Heart right ventricle (tissue), 16 donors: Measurements from ENCODE around the gene ARHGAP12. TPM values are rescaled to one million over a fixed set of nuclear protein-coding genes. Genes with fewer than 3 reads are reported as not detected.

Experiments used
- ATAC-seq, 8 donors: fragments of 200-7000 bp; cut with Tn5 transposase; one replicate each; pipeline ENCODE4 v1.9.1; 2020; ENCODE audit warnings: mild to moderate bottlenecking in 8 of 8, moderate library complexity in 8 of 8, moderate number of reproducible peaks in 1 of 8
- DNase-seq, 2 donors: peaks; one replicate each; pipeline ENCODE4 v3.0.0-alpha.2; 2020
- H3K27ac ChIP-seq, 10 donors: fragments of 200-600 bp; sonication (generic) in 2 of 10; one replicate each; pipeline versions ENCODE4 v1.5.0 to v1.8.0; 2020 to 2022; ENCODE audit warnings: mild to moderate bottlenecking in 3 of 10
- H3K27me3 ChIP-seq, 7 donors: fragments of 200-600 bp; one replicate each; pipeline ENCODE4 v1.8.0; 2021 to 2022; ENCODE audit warnings: mild to moderate bottlenecking in 2 of 7
- H3K36me3 ChIP-seq, 9 donors: fragments of 200-600 bp; sonication (generic) in 1 of 9; one replicate each; pipeline versions ENCODE4 v1.5.0 to v1.8.0; 2020 to 2022; ENCODE audit warnings: mild to moderate bottlenecking in 2 of 9
- H3K4me1 ChIP-seq, 9 donors: fragments of 200-600 bp; sonication (generic) in 1 of 9; one replicate each; pipeline versions ENCODE4 v1.5.0 to v1.8.0; 2020 to 2022; ENCODE audit warnings: mild to moderate bottlenecking in 4 of 9
- H3K4me3 ChIP-seq, 10 donors: fragments of 200-600 bp; sonication (generic) in 2 of 10; one replicate each; pipeline versions ENCODE4 v1.5.0 to v1.8.0; 2020 to 2022; ENCODE audit warnings: mild to moderate bottlenecking in 7 of 10, moderate library complexity in 2 of 10
- H3K9me3 ChIP-seq, 11 donors: fragments of 200-600 bp in 10 of 11; sonication (generic) in 2 of 11; one replicate each; pipeline versions ENCODE4 v1.5.0 to v1.8.0; 2013 to 2022; ENCODE audit warnings: mild to moderate bottlenecking in 2 of 11, control low read depth in 1 of 11, moderate library complexity in 1 of 11
- CTCF ChIP-seq, 9 donors: fragments of 200-600 bp; sonication (generic) in 2 of 9; IDR thresholded peaks; one replicate each; pipeline versions ENCODE4 v1.5.0 to v1.8.0; 2021 to 2022; ENCODE audit warnings: antibody characterized with exemption in 9 of 9, mild to moderate bottlenecking in 5 of 9, moderate library complexity in 1 of 9
- WGBS, 2 donors: extraction: QIAGEN DNeasy Blood & Tissue Kit; methylation state at CpG; one replicate each; pipeline ENCODE4 v1.1.7; 2013; ENCODE audit warnings: inconsistent platforms in 1 of 2; 5-methylcytosine and 5-hydroxymethylcytosine counted together
- intact Hi-C, 10 donors: fragments of 100-400 bp; cut with DNase I; formaldehyde crosslinking; loops; one replicate each; pipeline versions ENCODE4 v1.11.1 to v1.14.2; 2022
- polyA plus RNA-seq, 2 donors: library from polyadenylated mRNA; stranded (reverse); fragments of 200-250 nt; gene quantifications; one replicate each; pipeline ENCODE4 v1.2.3, GENCODE V29; 2013
- total RNA-seq, 10 donors: library from RNA; stranded (reverse); fragmentation: NEBNext Ultra II Directional in 3 of 10; extraction: Animal tissue kit (Norgen Biotek cat#: 25700) in 3 of 10; gene quantifications; one replicate each; pipeline versions ENCODE4 v1.2.1 to v1.2.4, GENCODE V29; 2021 to 2023
- donor health status: Arrhythmogenic right ventricular cardiomyopathy.
- donor health status: ischemic (EF 13 %, LVEDD 7.1; RV severe dilation, severe dysfunction).
- donor health status: healthy with polysubstance abuse.
- donor health status: DM: no; HTN: yes; CAD: no.
- donor health status: DM: no; HTN: no; CAD: no.
- donor health status: ischemic (EF 25% LVEDD 6.9; RV normal size, moderate dysfunction).
- donor health status: ischemic (EF 25% LVEDD 5.7; RV mildly dilated, moderate dysfunction).
- donor health status: healthy.
- donor health status: DM: yes; HTN: yes; CAD: no.
- donor health status: Ischemic cardiomyopathy.
- donor health status: ischemic (EF 35%, LVEDD 5.7; RV mildly dilated, moderate dysfunction).
- donor health status: nonischemic (EF 11% LVEDD 7.7; RV severe dilation, severe dysfunction).
- donor health status: DM: yes; HTN: yes; CAD: no.
- donor health status: PGD.
- donor health status: ischemic (EF 29% LVEDD 5.4; RV normal size, mild dysfunction).
- donor health status: nonischemic (EF 23%, LVEDD 6.1; RV moderate dilation, normal function).

ARHGAP12 gene
- total and polyA plus RNA-seq, 12 donors: 7.6 to 35.2 (median 21.0) TPM

- intact Hi-C loops: loop anchor here in 1 of 10 donors (10.0 kb wide), 1 partner anchor 126 kb away; no protein-coding TSS in a partner anchor
- Histone ChIP-seq H3K27ac (no peak overlapping the region), H3K36me3 (no peaks in the 10 kb centered on the region), H3K4me3 (no peak overlapping the region), H3K9me3 (no peaks in the 10 kb centered on the region), H3K27me3 (no peaks in the 10 kb centered on the region), H3K4me1 (peaks cover 0 to 33% (median 5%) of the 10 kb centered on the region in 9 donors)
- ATAC-seq: no peak
- no peak for TF ChIP-seq CTCF (IDR thresholded peaks at IDR 0.05)
- no peak for DNase-seq
Observed at GRCh38 chr10:31878486-31878885, 50.1 kb downstream of the ARHGAP12 start.

GRCh38 chr10:31876652-31877352 lies 51.8 kb downstream of the ARHGAP12 start:
- Histone ChIP-seq H3K27ac (no peak overlapping the region), H3K4me1 (peaks cover 0 to 22% (median 10%) of the 10 kb centered on the region in 9 donors), H3K4me3 (no peak overlapping the region), H3K27me3 (no peaks in the 10 kb centered on the region), H3K36me3 (no peaks in the 10 kb centered on the region), H3K9me3 (no peaks in the 10 kb centered on the region)
- no peak for DNase-seq
- no peak for ATAC-seq
- no peak for TF ChIP-seq CTCF (IDR thresholded peaks at IDR 0.05)
- whole genome bisulfite sequencing, 2 donors: 92% methylated on average over 6 of the region's 6 CpGs
- intact Hi-C loops: loop anchor here in 1 of 10 donors (10.0 kb wide), 1 partner anchor 128 kb away; no protein-coding TSS in a partner anchor

DNA sequence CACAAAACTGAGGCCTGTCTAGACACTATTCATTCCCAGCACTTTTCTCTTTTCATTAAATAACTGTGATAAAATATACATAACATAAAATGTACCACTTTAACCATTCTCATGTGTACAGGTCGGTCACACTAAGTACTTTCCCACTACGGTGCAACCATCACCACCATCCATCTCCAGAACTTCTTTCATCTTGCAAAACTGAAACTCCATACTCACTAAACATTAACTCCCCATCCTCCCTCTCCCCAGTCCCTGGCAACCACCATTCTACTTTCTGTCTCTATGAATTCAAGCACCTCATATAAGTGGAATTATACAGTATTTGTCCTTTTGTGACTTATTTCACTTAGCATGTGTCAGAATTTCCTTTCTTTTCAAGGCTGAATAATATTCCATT lies 53.0 kb downstream of the ARHGAP12 start:
- Histone ChIP-seq H3K27me3 (no peaks in the 10 kb centered on the region), H3K36me3 (no peaks in the 10 kb centered on the region), H3K27ac (no peak overlapping the region), H3K4me1 (peaks cover 0 to 26% (median 18%) of the 10 kb centered on the region in 9 donors), H3K4me3 (no peak overlapping the region), H3K9me3 (no peaks in the 10 kb centered on the region)
- intact Hi-C loops: loop anchor here in 1 of 10 donors (10.0 kb wide), 1 partner anchor 129 kb away; no protein-coding TSS in a partner anchor
- DNase-seq: no peak
- no peak for TF ChIP-seq CTCF (IDR thresholded peaks at IDR 0.05)
- ATAC-seq: no peak
- 96 to 99% methylated on average over 2 of the region's 2 CpGs for WGBS, 2 donors

DNA sequence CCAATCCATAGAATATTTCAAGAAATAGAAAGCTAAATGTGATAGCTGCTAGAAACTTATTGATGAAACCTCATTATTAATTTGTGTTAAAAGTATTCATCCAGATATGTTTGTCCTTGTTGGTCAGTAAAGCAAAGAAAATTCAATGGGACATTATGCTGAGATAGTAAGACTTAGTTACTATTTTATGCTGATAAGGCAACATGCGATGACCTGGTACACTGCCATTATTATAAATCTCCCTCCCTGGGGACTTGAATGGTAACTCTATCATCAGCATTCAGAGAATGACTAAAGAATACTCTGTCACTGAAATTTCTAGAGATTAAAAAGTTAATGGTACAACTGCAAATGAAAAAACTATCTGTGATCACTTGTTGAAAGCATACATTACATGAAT lies 54.9 kb downstream of the ARHGAP12 start:
- H3K36me3 ChIP-seq: no peaks in the 10 kb centered on the region
- ATAC-seq (no peak), DNase-seq (no peak)
- H3K9me3 ChIP-seq: no peaks in the 10 kb centered on the region
- no peaks in the 10 kb centered on the region for H3K27me3 ChIP-seq
- no peak overlapping the region for H3K4me3 ChIP-seq
- 38 to 43% methylated on average over 1 of the region's 1 CpG for WGBS, 2 donors
- peaks cover 0 to 26% (median 18%) of the 10 kb centered on the region in 9 donors for H3K4me1 ChIP-seq
- intact Hi-C loops: loop anchor here in 1 of 10 donors (10.0 kb wide), 1 partner anchor 131 kb away; no protein-coding TSS in a partner anchor
- TF ChIP-seq CTCF (IDR thresholded peaks at IDR 0.05): no peak
- no peak overlapping the region for H3K27ac ChIP-seq
